Caki2 (cell line): ENCODE measurements around the gene ASTL. TPM values are rescaled to one million over a fixed set of nuclear protein-coding genes. Genes with fewer than 3 reads are reported as not detected.
"Not testable (repeated sequence)": the region's sequence is repeated elsewhere in the genome, so short reads cannot be mapped to it uniquely, and the experiment has no call there.

Source experiments
- DNase-seq: peaks from one replicate; pipeline ENCODE4 v3.0.0-alpha.2; 2015; ENCODE audit warnings: low read depth
- in situ Hi-C: cut with HindIII; loops from 2 replicates; pipeline ENCODE4 v1.10.0; 2016; ENCODE audit warnings: low sequenced_read_pairs, low pct_unique_long_range_greater_than_20kb, mixed read lengths
- total RNA-seq: library from RNA; depleted of rRNA; stranded (reverse); fragments of >200 nt; shearing (Covaris generic); gene quantifications from 2 replicates; pipeline ENCODE4 v1.2.3, GENCODE V29; 2014; ENCODE audit warnings: low replicate concordance

ASTL gene
- total RNA-seq, 1 experiment from 2014 or later = not detected

GRCh38 chr2:96148410-96149217, 10.3 kb upstream of the ASTL start:
- DNase-seq = peak; percentile 77

GRCh38 chr2:96147593-96148201, 9.4 kb upstream of the ASTL start:
- in situ Hi-C loops = no loop called here
- no peak for DNase-seq

More at GRCh38 chr2:96148410-96149217, 10.3 kb upstream of the ASTL start:
- in situ Hi-C loops = no loop called here

- in situ Hi-C loops = no loop called here
- no peak for DNase-seq
Measured at GRCh38 chr2:96146881-96147592, 8.7 kb upstream of the ASTL start.

DNA sequence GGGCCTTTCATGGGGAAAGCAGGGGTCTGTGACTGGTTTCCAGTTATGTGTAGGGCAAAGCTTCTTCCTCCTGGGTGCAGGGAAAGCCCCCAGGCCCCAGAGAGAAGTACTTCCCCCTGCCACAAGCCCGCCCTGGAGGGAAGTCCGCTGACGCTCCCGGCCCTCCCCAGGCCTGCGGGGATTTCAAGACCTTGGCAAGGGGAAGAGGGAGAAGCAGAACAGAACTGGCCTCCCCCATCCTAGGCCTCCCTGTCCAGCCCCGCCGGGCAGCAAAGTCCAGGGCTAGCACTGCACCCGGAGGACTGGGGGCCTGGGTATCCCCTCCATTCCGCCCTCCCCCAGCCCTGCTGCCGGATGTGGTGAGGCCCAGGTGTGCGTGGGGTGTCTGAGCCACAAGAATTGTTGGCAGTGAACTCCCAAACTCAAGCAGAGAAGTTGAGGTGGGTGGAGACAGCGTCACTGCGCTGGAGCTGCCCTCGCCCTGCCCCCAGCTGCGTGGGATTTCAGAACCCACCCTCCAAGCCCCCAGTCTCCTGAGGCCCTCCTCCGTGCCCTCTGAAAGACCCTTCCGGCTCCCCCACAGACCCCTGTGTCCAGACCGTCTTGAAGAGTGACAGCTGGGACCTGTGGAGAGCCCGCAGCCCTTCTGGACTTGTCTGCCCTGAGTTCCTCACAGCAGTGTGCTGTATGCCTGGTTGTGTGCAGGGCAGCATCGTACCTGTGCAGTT, 8.0 kb upstream of the ASTL start:
- DNase-seq = no peak

GRCh38 chr2:96145848-96146152, 7.5 kb upstream of the ASTL start:
- DNase-seq = no peak
- in situ Hi-C loops = no loop called here

More for the DNA sequence above, 8.0 kb upstream of the ASTL start:
- in situ Hi-C loops = no loop called here

- in situ Hi-C loops = no loop called here
- peak; percentile 90 for DNase-seq
Measured at GRCh38 chr2:96145036-96145847, 6.9 kb upstream of the ASTL start, which contains the start of gene DUSP2. Gene DUSP2, minus strand, starts transcription at chr2:96145440. Its CDS starts 86 bp downstream, at chr2:96145354.

- in situ Hi-C loops = no loop called here
- DNase-seq = no peak
Measured at GRCh38 chr2:96144481-96145035, 6.3 kb upstream of the ASTL start.

GRCh38 chr2:96143848-96144480, 5.7 kb upstream of the ASTL start:
- DNase-seq = no peak
- in situ Hi-C loops = no loop called here

- DNase-seq = no peak
- in situ Hi-C loops = no loop called here
Measured at GRCh38 chr2:96143231-96143847, 5.0 kb upstream of the ASTL start.

DNA sequence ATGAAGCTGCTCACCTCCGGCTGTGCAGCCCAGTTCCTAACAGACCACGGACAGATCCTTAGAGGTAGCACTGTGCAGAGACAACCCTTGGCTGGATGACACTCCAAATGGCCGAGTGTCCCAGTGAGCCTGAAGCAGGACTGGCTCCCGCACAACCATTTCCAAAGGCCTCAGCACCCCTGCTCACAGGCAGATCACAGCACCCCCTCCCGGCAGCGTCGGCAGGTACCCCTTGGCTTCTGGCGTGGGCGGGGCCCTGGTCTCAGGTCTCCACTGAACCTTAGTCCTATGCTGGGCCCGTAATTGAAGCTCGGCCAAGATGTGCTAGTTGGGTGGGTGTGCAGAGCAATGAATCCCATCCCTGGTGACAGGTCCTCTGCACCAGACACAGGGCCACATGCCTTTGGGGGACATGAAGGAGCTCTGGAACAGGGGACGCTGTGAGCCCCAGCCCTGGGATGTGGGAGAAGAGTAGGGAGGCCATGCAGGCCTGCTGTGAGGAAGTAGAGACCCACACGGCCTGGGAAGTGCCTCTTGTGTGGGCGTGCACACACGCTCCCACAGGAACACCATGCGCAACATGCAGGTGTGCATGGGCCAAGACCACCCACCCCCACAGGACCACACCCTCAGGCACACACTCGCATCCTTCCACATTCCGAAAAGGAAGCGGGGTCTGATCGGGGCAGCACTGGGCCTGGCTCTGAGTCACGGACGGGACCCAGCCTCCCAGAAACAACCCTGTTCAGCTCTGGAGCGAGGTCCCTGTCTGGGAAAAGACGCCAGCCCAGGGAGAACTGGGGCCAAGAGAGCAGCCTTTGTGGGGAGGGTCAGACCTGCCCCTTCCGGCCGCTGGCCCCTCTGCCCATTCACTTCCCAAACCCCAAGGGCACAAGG, 4.2 kb upstream of the ASTL start:
- in situ Hi-C loops = no loop called here

GRCh38 chr2:96141624-96141967, 3.3 kb upstream of the ASTL start:
- DNase-seq, in situ Hi-C loops: not testable (repeated sequence)

More for the DNA sequence above, 4.2 kb upstream of the ASTL start:
- no peak for DNase-seq

DNA sequence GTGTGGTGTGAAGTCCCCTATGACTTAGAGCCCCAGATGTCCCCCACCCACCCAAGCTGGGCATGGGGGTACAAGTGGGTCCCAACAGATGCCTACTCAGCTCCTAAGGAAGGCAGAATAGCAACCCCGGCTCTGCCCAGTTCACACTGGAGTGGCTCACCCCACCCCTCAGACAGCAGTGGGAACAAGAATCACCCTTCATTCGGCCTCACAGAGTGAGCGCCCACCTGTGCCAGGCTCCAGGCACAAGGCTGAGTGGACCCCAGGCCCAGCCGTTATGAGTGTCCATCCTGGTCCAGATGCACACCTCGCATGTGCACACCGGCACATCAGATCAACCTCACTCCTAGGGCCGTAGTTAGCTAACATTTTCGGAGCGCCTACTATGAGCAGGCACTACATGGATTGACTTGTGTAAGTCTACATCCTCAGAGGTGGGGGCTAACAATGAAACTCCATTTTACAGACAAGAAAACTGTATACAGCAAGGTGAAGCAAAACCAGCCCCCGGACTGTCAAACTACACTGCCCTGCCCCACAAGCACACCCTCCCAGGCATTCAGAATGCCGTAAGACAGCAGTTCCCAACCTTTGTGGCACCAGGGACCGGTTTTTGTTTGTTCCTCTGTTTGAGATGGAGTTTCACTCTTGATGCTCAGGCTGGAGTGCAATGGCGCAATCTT, 2.8 kb upstream of the ASTL start:
- in situ Hi-C loops = no loop called here
- no peak for DNase-seq

DNA sequence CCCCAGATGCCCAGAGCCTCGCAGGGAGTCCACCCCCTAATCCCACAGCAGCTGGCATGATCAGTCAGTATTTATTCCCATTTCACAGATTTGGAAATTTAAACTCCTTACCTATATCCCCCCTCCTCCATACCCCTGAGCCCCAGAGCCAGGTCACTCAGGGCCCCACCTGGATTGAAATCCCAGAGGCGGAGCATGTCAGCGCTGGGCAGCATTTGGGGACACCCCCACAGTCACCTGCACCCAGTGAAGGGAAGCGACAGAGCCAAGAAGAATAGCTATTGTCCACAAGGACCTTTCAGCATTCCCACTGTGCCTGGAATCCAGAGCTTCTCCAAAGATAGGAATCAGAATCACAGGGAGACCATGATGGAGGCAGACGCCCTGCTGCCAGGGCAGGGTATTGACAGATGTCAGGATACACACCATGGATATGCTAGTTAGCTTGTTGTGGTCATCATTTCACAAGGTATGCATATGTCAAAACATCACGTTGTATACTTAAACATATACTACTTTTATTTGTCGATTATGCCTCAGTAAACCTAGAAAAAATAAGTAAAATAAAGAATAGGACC, 968 bp upstream of the ASTL start:
- DNase-seq = no peak
- in situ Hi-C loops = no loop called here

GRCh38 chr2:96137321-96138178, 752 bp downstream of the ASTL start:
- in situ Hi-C loops = no loop called here
- DNase-seq = no peak
